ENCODE results near the gene CSF3R.
"Not testable (repeated sequence)": the region's sequence is repeated elsewhere in the genome, so short reads cannot be mapped to it uniquely, and the experiment has no call there.

The CSF3R gene

DNA sequence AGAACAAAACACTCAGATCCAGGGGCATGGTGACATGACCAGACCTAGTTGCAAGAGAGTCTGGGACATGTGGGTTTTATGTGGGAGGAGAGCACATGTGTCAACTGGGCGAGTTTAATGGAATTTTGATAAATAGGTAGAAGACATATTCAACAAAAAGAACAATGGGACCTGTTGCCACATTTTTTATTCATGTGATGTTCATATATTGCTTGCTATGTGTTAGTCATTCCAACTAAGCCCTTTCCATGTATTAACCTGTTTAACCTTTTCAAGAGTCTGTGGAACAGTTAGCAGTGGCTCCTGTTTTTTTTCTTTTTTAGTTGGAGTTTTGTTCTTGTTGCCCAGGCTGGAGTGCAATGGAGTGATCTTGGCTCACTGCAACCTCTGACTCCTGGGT, 30.1 kb upstream of the CSF3R start:
- no peak for DNase-seq

DNA sequence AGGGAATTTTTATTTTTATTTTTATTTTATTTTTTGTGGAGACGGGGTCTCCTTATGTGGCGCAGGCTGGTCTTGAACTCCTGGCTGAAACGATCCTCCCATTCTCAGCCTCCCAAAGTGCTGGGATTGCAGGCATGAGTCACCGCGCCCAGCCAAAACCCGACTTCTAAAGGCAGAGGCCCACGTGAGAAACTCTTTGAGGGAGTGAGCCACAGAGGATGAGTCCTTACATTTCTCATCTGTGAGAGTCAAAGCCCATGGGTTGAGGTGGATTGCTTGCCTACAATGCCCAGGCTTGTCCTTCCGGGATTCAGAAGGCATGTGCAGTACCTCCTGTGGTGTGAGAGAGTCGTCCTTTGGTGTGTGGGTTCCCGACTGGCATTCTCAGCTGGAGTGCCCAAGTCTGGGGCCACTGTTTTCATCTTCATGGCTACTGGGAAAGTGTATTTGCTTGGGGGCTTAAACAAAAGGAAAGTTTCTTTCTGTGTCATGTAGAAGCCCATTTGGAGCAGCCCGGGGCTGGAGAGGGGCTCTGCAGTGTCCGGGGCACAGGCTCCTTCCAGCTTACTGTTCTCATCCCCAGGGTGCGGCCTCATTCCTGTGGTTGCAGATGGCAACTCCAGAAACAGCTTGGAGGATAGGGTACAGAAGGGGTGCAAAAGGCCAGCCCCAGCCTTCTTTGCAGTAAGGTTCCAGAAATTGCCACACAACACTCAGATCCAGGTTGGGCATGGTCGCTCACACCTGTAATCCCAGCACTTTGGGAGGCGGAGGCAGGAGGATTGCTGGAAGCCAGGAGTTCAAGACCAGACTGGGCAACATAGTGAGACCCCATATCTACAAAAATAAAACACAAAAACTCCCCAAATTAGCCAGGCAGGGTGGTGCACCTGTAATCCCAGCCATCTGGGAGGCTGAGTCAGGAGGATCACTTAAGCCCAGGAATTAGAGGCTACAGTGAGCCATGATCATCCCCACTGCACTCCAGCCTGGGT, 29.4 kb upstream of the CSF3R start:
- no peak for DNase-seq

DNA sequence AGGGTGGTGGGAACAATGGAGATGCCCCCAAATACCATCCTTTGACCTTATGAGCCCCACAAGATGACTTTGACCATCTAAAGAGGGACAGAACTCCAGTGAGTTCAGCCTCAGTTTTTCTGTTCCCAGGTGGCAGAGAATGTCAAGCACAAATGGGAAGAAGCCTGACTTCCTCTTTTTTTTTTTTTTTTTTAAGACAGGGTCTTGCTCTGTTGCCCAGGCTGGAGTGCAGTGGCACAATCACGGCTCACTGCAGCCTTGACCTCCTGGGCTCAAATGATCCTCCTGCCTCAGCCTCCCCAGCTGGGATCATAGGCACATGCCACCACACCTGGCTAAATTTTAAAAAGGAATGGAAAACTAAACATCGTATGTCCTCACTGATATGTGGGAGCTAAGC, 28.5 kb upstream of the CSF3R start:
- DNase-seq = not testable (repeated sequence)

DNA sequence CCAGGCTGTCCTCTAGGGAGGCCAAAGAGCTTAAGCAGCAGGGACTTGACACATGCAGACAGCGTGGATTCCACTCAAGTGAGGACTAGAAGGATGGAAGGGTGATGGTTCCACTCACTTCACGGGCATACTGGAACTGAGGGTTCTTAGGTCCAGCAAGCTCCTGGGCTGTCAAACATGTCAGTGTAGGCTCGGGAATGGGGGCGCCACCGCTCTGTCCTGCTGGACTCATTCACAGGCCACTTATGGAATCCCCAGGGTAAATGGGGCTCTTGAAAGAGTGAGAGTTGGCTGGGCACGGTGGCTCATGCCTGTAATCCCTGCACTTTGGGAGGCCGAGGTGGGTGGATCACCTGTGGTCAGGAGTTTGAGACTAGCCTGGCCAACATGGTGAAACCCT, 27.7 kb upstream of the CSF3R start:
- no peak for DNase-seq

DNA sequence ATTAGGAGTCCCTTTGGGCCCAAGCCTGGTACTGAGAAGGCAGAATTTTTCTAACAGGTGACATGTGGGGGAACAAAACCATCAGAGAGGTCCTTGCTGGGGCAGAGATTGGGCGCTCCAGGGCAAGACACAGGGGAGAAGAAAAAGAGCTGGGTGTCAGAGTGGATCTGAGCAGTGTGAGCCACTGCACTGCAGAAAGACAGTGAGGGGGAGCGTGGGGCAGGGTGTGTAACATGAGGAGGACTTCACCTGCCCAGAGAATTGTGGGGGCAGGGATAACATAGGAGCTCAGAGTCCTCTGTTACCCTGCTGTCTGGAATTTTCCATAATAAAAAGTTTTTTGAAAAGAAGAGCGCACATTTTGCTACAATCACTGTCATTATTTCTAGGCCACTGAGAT, 25.5 kb upstream of the CSF3R start:
- no peak for DNase-seq

DNA sequence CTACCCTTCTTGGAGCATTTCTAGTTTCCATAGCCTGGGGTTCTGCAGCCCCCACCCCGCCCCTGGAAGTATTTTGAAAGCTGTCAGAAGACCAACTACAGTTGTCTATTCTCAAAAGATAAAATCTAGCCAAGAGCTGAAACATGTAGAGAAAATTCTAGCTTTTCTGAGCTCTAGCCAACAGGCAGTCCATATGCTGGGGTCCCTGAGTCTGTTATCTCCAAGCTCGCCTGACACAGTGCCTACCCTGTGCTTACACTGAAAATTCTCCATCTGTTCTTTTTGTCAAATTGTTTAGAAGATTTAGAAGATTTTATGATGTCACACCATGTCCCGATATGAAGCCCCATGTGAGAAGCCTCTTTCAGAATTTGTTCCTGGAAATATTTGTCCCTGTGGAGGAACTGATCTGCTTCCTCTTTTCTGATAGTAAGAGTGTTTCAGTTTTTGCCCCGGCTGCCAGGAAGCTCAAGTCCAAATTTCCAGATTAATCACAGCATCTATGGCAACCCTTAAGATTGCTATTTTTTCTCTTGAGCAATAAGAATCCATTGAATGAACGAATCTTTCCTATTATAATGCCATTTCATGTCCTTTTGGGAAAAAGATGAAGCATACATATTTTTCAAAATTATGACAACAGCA, 23.7 kb upstream of the CSF3R start:
- DNase-seq = no peak

DNA sequence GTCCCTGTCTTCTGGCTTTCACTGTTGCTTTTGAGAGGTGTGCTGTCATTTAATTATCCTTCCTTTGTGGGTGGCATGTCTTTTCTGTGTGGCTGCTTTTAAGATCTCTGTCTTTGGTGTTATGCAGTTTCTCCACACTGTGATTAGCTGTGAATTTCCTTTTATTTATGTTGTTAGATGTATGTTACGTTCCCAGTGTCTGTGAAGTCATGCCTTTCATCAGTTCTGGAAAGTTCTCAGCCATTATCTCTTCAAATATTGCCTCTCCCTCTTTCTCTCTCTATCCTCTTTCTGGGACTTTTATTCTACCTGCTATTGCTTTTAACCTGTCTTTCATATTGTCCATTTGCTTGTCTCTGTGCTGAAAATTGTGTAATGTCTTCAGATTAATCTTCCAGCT, 21.0 kb upstream of the CSF3R start:
- no peak for DNase-seq

DNA sequence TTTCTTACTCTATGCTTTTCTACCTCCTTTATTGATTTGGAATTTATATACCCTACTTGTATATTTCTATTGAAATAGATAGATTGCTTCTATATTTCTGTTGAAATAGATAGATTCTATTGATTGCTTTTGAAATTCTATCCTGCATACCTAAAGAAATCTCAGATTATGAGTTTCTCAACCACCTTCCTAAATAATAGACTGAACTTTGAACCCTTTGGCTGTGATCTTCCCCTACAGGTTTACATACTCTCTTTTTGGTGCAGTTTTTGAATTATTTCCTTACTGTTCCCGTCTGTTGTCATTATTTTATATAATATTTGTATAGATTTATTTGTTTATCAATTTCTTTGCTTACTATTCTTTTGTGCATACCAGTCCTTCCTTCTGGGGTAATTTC, 20.4 kb upstream of the CSF3R start:
- no peak for DNase-seq

DNA sequence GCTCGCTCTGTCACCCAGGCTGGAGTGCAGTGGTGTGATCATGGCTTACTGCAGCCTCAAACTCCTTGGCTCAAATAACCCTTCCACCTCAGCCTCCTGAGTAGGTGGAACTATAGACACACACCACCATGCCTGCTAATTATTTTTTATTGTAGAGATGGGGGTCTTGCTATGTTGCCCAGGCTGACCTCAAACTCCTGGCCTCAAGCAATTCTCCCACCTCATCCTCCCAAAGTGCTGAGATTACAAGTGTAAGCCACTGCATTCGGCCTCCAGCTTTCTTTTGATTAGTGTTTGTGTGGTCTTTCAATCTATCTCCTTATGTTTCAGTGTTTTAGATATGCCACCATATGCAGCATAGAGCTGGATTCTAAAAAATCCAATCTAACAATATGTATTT, 19.9 kb upstream of the CSF3R start:
- no peak for DNase-seq

DNA sequence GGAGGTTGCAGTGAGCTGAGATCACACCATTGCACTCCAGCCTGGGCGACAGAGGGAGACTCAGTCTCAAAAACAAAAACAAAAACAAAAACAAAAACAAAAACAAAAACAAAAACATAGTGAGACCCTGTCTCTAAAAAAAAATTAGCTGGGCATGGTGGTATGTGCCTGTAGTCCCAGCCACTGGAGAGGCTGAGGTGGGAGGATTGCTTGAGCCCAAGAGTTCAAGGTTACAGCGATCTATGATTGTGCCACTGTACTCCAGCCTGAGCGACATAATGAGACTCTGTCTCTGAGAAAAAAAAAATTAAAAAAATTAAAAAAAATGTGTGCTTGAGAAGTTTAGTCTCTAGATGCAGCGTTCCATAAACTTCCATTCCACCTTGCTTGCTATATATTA, 19.2 kb upstream of the CSF3R start:
- DNase-seq = not testable (repeated sequence)

DNA sequence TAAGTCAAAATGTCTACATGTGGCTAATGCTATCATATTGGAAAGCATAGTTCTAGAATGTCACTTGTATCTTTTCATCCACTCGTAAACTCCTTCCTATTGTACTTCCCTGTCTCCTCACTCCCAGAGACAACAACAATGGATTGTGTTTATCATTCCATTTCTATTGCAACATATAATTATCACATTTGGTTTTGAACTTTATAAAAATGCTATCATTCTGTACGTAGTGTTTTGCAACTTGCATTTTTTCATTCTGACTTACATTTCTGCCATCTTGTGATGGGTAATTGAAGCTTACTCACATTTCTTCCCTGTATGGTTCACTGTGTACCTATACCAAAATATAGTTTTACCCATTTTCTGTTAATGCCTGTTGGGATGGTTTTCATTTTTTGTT, 14.5 kb upstream of the CSF3R start:
- no peak for DNase-seq

DNA sequence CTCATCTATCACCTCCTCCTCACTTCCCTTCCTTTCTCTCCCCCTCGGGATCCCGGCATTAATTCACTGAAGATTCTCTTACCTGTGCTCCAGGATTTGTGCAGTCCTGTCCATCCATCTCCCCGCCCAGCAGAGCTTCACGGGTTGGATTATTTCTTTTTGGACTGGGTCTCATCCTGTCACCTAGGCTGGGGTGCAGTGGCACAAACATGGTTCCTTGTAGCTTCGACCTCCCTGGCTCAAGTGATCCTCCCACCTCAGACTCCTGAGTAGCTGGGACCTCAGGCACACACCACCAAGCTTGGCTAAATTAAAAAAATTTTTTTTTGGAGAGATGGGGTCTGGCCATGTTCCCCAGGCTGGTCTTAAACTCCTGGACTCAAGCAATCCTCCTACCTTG, 12.3 kb upstream of the CSF3R start:
- DNase-seq = no peak

DNA sequence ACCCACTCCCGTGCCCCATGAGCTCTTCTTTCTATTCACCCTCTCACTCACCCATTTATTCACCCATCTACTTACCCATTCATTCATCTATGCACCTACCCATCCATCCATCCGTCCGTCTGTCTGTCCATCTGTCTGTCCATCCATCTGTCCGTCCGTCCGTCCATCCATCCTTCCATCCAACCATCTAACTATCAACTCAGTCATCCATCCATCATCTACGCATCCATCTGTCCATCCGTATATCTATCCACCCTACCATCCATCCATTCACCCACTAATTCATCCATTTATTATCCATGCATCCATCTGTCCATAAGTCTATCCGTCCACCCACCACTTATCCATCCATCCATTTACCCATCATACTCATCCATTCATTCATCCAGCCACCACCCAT, 10.8 kb upstream of the CSF3R start:
- no peak for DNase-seq

DNA sequence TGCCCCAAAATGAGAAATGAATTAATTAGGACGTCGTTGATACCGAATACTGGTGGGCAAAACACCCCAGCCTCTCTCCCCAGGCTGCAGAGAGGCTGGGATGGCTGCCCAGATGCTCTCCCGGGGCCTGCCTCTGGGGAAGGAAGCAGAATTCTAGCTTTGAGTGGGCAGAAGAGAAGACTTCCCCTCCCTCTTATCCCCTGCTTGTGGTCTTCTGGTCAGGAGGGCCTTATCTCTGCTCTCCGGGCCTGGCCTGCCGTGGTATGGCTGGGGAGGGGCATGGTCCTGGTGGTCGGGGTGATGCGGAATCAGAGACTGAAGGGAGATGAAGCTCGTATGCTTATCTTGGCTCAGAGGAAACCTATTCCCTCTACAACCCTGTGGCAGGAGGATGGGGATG, 9.8 kb upstream of the CSF3R start:
- no peak for DNase-seq

DNA sequence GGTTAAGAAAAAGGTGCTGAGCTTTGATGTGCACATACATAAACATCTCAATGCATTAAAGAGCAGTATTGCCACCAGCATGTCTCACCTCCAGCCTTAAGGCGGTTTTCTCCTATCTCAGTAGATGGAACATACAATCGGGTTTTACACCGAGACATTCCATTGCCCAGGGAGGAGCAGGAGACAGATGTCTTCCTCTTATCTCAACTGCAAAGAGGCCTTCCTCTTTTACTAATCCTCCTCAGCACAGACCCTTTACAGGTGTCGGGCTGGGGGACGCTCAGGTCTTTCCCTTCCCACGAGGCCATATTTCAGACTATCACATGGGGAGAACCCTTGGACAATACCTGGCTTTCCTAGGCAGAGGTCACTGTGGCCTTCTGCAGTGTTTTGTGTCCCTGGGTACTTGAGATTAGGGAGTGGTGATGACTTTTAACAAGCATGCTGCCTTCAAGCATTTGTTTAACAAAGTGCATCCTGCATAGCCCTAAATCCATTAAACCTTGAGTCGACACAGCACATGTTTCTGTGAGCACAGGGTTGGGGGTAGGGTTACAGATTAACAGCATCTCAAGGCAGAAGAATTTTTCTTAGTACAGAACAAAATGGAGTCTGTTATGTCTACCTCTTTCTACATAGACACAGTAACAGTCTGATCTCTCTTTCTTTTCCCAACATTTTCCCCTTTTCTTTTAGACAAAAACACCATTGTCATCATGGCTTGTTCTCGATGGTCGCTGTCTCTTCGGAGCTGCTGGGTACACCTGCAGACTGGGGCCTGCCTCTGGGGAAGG, 6.7 kb upstream of the CSF3R start:
- not testable (repeated sequence) for DNase-seq

DNA sequence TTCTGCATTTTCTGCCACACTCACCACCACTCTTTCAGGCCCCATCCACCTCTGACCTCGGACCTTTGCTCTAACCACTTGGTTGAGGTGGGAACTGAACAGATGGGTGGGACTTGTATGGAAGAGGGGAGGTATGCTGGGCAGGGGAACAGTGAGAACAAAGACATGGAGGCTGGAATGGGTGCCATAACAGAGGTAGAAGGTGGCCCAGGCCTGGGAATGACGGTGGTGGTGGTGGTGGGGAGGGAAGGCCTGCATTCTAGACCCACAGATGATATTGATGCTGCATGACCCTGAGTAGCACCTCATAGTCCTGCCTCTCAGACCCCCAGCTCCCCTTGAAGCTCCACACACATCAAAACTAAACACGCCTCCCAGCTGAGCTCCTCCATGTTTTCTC, 5.2 kb upstream of the CSF3R start:
- no peak for DNase-seq

DNA sequence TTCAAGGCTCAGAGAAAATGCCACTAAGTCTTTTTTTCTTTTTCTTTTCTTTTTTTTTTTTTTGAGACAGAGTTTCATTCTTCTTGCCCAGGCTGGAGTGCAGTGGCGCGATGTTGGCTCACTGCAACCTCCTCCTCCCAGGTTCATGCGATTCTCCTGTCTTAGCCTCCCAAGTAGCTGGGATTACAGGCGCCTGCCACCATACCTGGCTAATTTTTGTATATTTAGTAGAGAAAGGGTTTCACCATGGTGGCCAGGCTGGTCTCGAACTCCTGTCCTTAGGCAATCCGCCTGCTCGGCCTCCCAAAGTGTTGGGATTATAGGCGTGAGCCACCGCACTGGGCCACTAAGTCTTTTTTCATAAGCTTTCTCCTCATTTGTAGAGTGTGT, 4.6 kb upstream of the CSF3R start:
- DNase-seq = not testable (repeated sequence)

DNA sequence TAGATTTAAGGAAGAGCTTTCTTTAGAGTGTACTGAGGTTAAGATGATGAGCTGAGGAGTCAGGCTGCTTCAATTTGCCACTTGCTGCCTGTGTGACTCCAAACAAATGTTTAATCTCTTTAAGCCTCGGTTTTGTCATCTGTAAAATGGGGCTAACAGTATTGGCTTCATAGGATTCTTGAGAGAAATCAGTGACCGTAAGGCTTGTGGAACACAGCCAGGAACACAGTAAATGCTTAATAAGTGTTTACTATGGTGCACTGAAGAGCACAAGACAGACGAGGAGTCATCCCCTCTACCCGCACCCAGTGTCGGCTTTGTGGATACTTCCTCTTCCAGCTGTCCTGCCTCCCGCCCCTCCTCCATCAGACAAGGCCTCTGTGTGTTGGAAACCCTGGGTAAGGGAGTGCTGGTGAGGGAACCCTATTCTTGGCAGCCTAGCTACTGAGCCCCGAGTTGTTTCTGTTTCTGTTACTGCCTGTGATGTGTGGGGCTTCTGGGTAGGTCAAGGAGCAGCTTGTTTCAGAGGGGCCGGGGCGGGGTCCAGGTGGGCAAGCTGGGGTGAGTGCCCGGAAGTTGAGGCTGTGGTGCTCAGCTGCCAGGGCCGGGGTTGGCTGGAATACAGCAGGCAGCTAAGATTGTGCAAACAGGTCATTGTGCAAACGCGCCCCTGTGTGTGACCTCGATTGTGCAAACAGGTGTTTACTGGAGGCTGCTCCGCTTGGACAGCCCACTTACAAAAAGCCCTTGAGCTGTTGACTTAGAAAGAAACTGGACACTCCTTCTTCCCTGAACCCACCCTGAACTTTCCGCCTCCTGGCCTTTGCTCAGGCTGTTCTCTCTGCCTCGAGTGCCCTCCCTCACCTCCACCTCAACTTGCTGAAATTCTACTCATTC, 4.0 kb upstream of the CSF3R start:
- peak; percentile 100 for DNase-seq

DNA sequence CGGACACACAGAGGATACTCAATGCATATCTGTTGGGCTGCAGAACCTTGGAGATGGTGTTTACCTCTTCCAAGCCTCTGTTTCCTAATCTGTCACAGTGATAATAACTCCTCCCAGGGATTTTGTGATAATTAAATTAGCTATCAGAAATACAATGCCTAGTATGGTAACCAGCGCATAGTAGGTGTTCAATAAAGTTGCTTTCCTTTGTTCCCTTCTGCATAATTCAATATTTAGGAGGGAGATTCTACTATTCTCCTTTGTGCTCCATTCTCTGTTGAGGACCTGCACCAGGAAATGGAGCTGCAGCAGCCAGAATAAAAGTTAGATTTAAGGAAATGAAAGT, 3.4 kb upstream of the CSF3R start:
- DNase-seq = no peak

DNA sequence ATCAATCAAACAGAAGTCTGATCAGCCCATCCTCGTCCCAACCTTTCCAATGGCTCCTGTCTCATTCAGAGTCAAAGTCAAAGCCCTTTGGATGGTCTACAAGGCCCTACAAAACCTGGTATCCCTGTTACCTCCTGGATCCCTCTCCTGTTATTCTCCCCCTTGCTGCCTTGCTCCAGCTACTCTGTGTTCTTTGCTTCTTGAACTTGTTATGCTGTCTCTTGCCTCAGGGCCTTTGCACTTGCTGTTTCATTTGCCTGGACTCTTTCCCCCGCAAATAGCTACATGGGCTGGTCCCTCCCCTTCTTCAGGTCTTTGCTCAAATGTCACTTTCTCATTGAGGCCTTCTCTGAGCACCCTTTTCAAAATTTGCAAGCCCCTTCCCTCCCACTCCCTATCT, 1.4 kb upstream of the CSF3R start:
- DNase-seq = no peak

DNA sequence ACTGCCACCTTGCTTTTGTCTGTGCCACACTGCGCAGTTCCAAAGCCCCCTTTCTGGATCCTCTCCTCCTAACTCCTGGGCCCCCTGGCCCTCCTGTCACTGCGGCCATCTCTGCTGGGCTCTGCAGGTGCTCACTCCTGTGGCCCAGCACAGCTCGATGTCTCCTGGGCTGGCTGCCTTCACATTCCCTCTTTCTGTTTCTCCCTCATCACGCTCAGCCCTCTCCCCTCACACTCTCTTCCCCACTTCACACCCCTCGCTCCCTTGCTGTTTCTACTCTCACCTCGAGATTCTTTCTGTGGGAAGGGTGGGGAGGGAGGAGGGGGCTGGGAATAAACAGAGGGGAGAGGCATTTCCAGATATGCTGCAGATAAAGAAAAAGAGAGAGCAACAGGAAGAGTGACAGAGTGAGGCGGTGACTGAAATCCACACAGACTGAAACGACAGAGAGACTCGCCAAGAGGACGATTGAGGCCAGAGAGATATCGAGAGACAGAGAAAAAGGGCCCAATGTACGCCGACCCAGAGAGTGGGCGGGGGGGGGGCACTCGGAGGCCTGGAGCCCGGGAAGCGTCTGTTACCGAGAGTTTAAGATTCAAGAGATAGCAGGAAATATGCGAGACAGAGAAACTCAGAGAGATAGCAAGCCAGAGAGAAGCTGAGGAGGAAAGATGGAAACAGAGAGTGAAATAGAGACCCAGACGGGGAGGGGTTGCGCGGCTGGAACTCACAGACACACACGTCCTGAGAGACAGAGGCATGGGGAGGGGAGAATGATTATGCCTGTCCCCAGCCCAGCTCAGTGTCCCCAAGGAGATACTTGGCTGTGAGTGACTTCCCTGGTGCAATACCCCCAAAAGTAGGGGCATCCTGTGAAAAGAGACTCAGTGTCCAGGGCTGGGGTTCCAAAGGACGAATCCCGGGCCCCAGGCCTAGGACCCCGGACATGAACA, 666 bp downstream of the CSF3R start:
- no peak for DNase-seq

DNA sequence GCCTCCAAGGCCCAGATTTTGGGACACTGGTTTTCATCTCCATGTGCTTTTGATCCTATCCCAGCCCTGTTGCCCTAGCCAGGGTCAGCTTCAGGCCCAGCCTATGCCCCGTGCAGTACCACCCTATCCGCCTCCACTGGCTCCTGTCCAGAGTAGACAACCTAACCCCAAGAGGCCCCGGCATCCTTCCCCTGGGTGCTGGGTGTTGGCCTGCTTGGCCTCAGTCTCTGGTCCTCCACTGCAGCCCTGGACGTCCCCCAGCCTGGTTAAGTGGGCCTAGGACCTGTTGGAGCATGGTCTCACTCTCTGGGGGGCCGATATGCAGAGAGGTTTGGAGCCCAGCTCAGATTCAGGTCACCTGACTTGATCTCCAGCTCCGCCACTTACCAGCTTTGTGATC, 1.6 kb downstream of the CSF3R start:
- no peak for DNase-seq

Measured in NCI-H2029 (cell line).